H7 (cell line): ENCODE data around the gene INPP4B. TPM values are rescaled to one million over a fixed set of nuclear protein-coding genes. Genes with fewer than 3 reads are reported as not detected.

Source experiments
- DNase-seq: peaks from one replicate; pipeline ENCODE4 v3.0.0; 2012
- H3K27me3 ChIP-seq: 2 replicates; pipeline ENCODE4 v1.6.0; 2011; ENCODE audit warnings: mild to moderate bottlenecking, low read length; ENCODE audit not compliant: control insufficient read depth, insufficient read depth
- H3K36me3 ChIP-seq: replicated peaks from 2 replicates; pipeline ENCODE4 v1.5.1; 2011; ENCODE audit warnings: low read length; ENCODE audit not compliant: control insufficient read depth, insufficient read depth
- H3K4me3 ChIP-seq: 2 replicates; pipeline ENCODE4 v1.5.1; 2011; ENCODE audit warnings: low read depth, mild to moderate bottlenecking, control low read depth, low read length, moderate library complexity; ENCODE audit not compliant: insufficient read depth
- total RNA-seq: library from RNA; depleted of rRNA; stranded (reverse); fragments of >200 nt; shearing (Covaris generic); gene quantifications from 2 replicates; pipeline ENCODE4 v1.2.3, GENCODE V29; 2014

Gene INPP4B
- total RNA-seq, 1 experiment from 2014 or later, result 2.2 TPM

GRCh38 chr4:142329313-142329712 is 516.8 kb downstream of the INPP4B start:
- DNase-seq, result no peak
- Histone ChIP-seq H3K27me3 (no peaks in the 10 kb centered on the region), H3K4me3 (no peak overlapping the region), H3K36me3 (no peaks in the 10 kb centered on the region)

- no peak for DNase-seq
- H3K27me3 ChIP-seq, result no peaks in the 10 kb centered on the region
- H3K36me3 ChIP-seq, result no peaks in the 10 kb centered on the region
- H3K4me3 ChIP-seq, result no peak overlapping the region
Measured at GRCh38 chr4:142326181-142326580, 519.9 kb downstream of the INPP4B start.

GRCh38 chr4:142324572-142324971 is 521.5 kb downstream of the INPP4B start:
- Histone ChIP-seq H3K36me3 (no peaks in the 10 kb centered on the region), H3K4me3 (no peak overlapping the region), H3K27me3 (no peaks in the 10 kb centered on the region)
- no peak for DNase-seq

- no peaks in the 10 kb centered on the region for H3K36me3 ChIP-seq
- H3K27me3 ChIP-seq, result no peaks in the 10 kb centered on the region
- no peak for DNase-seq
- no peak overlapping the region for H3K4me3 ChIP-seq
Measured at GRCh38 chr4:142322996-142323395, 523.1 kb downstream of the INPP4B start.

- no peaks in the 10 kb centered on the region for H3K36me3 ChIP-seq
- no peak for DNase-seq
- H3K27me3 ChIP-seq, result no peaks in the 10 kb centered on the region
- no peak overlapping the region for H3K4me3 ChIP-seq
Measured at GRCh38 chr4:142318280-142318679, 527.8 kb downstream of the INPP4B start.

- H3K27me3 ChIP-seq, result no peaks in the 10 kb centered on the region
- no peak overlapping the region for H3K4me3 ChIP-seq
- no peak for DNase-seq
- no peaks in the 10 kb centered on the region for H3K36me3 ChIP-seq
Measured at GRCh38 chr4:142316913-142317312, 529.2 kb downstream of the INPP4B start.

GRCh38 chr4:142316025-142316424 is 530.1 kb downstream of the INPP4B start:
- Histone ChIP-seq H3K36me3 (no peaks in the 10 kb centered on the region), H3K4me3 (no peak overlapping the region), H3K27me3 (no peaks in the 10 kb centered on the region)
- DNase-seq, result no peak

- Histone ChIP-seq H3K4me3 (no peak overlapping the region), H3K27me3 (no peaks in the 10 kb centered on the region), H3K36me3 (no peaks in the 10 kb centered on the region)
- no peak for DNase-seq
Measured at GRCh38 chr4:142314686-142315085, 531.4 kb downstream of the INPP4B start.

GRCh38 chr4:142314247-142314646 is 531.9 kb downstream of the INPP4B start:
- Histone ChIP-seq H3K36me3 (no peaks in the 10 kb centered on the region), H3K27me3 (no peaks in the 10 kb centered on the region), H3K4me3 (no peak overlapping the region)
- DNase-seq, result no peak

- Histone ChIP-seq H3K36me3 (no peaks in the 10 kb centered on the region), H3K27me3 (no peaks in the 10 kb centered on the region), H3K4me3 (no peak overlapping the region)
- no peak for DNase-seq
Measured at GRCh38 chr4:142312391-142312790, 533.7 kb downstream of the INPP4B start.

- no peak for DNase-seq
- no peak overlapping the region for H3K4me3 ChIP-seq
- no peaks in the 10 kb centered on the region for H3K36me3 ChIP-seq
- no peaks in the 10 kb centered on the region for H3K27me3 ChIP-seq
Measured at GRCh38 chr4:142311916-142312315, 534.2 kb downstream of the INPP4B start.

GRCh38 chr4:142309772-142310171 is 536.3 kb downstream of the INPP4B start:
- Histone ChIP-seq H3K27me3 (no peaks in the 10 kb centered on the region), H3K36me3 (no peaks in the 10 kb centered on the region), H3K4me3 (no peak overlapping the region)
- no peak for DNase-seq

GRCh38 chr4:142307857-142308256 is 538.2 kb downstream of the INPP4B start:
- Histone ChIP-seq H3K36me3 (no peaks in the 10 kb centered on the region), H3K27me3 (no peaks in the 10 kb centered on the region), H3K4me3 (no peak overlapping the region)
- DNase-seq, result no peak

- Histone ChIP-seq H3K27me3 (no peaks in the 10 kb centered on the region), H3K4me3 (no peak overlapping the region), H3K36me3 (no peaks in the 10 kb centered on the region)
- DNase-seq, result no peak
Measured at GRCh38 chr4:142297313-142297712, 548.8 kb downstream of the INPP4B start.

- H3K4me3 ChIP-seq, result no peak overlapping the region
- no peaks in the 10 kb centered on the region for H3K36me3 ChIP-seq
- no peaks in the 10 kb centered on the region for H3K27me3 ChIP-seq
- no peak for DNase-seq
Measured at GRCh38 chr4:142293536-142293935, 552.6 kb downstream of the INPP4B start.

- Histone ChIP-seq H3K27me3 (no peaks in the 10 kb centered on the region), H3K36me3 (no peaks in the 10 kb centered on the region), H3K4me3 (no peak overlapping the region)
- no peak for DNase-seq
Measured at GRCh38 chr4:142292231-142292630, 553.9 kb downstream of the INPP4B start.
